AG09319 (cell line): ENCODE measurements around the gene SARM1.

ENCODE experiments used
- DNase-seq: peaks from one replicate; pipeline ENCODE4 v3.0.0-alpha.2; 2010; ENCODE audit warnings: low read depth; ENCODE audit errors: extremely low read depth
- CTCF ChIP-seq: IDR thresholded peaks from 2 replicates; pipeline ENCODE4 v1.5.1; 2011; ENCODE audit warnings: low read depth, mild to moderate bottlenecking, inconsistent platforms, low read length, moderate library complexity

The SARM1 gene

GRCh38 chr17:28404007-28404406, 32.5 kb downstream of the SARM1 start:
- no peak for TF ChIP-seq CTCF
- no peak for DNase-seq

GRCh38 chr17:28404461-28404811, 32.9 kb downstream of the SARM1 start:
- TF ChIP-seq CTCF, result no peak
- DNase-seq, result no peak

GRCh38 chr17:28404812-28405570, 33.5 kb downstream of the SARM1 start:
- no peak for DNase-seq
- TF ChIP-seq CTCF, result no peak

GRCh38 chr17:28405632-28406472, 34.4 kb downstream of the SARM1 start, which contains the start of gene SLC46A1:
SLC46A1 (minus strand) TSS chr17:28406212; CDS start chr17:28406114, 98 bp downstream.
- no peak for DNase-seq
- no peak for TF ChIP-seq CTCF

- no peak for TF ChIP-seq CTCF
- no peak for DNase-seq
Observed at GRCh38 chr17:28406473-28406814, 35.0 kb downstream of the SARM1 start.

- TF ChIP-seq CTCF, result no peak
- DNase-seq, result no peak
Observed at GRCh38 chr17:28407130-28407973, 35.9 kb downstream of the SARM1 start.
